SJSA1 (cell line): Measurements from ENCODE around the gene ZNF19. TPM values are rescaled to one million over a fixed set of nuclear protein-coding genes. Genes with fewer than 3 reads are reported as not detected.
A peak's percentile ranks its signal among the peaks of the same experiment; 100 is the strongest.
"Not testable (repeated sequence)": the region's sequence is repeated elsewhere in the genome, so short reads cannot be mapped to it uniquely, and the experiment has no call there.

Experiments
- DNase-seq, 2 experiments: peaks; one replicate each; pipeline ENCODE4 v3.0.0-alpha.2; 2015 to 2020; ENCODE audit warnings: low spot score in 2 of 2, low read depth in 1 of 2
- H3K27ac ChIP-seq: fragments of 250-450 bp; sonication (Bioruptor Pico); 2 replicates; pipeline ENCODE4 v1.5.1; 2020; ENCODE audit warnings: mild to moderate bottlenecking, moderate library complexity
- H3K27me3 ChIP-seq: fragments of 250-450 bp; sonication (Bioruptor Pico); replicated peaks from 2 replicates; pipeline ENCODE4 v1.5.1; 2020; ENCODE audit warnings: mild to moderate bottlenecking, moderate library complexity
- H3K36me3 ChIP-seq: fragments of 250-450 bp; sonication (Bioruptor Pico); 2 replicates; pipeline ENCODE4 v1.5.1; 2020; ENCODE audit warnings: mild to moderate bottlenecking
- H3K4me1 ChIP-seq: fragments of 250-450 bp; sonication (Bioruptor Pico); replicated peaks from 2 replicates; pipeline ENCODE4 v1.6.1; 2021; ENCODE audit warnings: mild to moderate bottlenecking
- H3K4me3 ChIP-seq: fragments of 250-450 bp; sonication (Bioruptor Pico); 2 replicates; pipeline ENCODE4 v1.5.1; 2020; ENCODE audit warnings: mild to moderate bottlenecking
- H3K9me3 ChIP-seq: fragments of 250-450 bp; sonication (Bioruptor Pico); replicated peaks from 2 replicates; pipeline ENCODE4 v1.5.1; 2020; ENCODE audit warnings: mild to moderate bottlenecking
- total RNA-seq: library from RNA; depleted of rRNA; stranded (reverse); fragments of >200 nt; shearing (Covaris generic); gene quantifications from 2 replicates; pipeline ENCODE4 v1.2.3, GENCODE V29; 2014

ZNF19 gene
- total RNA-seq, 1 experiment from 2014 or later, result 0.95 TPM

DNA sequence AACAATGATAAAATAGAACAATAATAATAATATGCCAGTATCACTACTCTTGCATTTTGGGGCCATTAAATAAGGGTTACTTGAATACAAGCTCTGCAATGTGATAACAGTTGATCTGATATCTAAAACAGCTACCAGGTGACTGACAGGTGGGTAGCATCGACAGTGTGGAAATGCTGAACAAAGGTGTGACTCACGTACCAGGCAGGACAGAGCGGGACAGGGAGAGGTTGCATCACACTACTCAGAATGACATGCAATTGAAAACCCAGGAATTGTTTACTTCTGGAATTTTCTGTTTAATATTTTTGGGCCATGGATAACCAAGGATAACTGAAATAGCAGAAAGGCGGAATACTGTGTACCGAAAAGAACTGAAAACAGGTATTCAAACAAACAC is 15.8 kb upstream of the ZNF19 start:
- Histone ChIP-seq H3K36me3 (no peaks in the 10 kb centered on the region), H3K4me1 (no peaks in the 10 kb centered on the region), H3K27ac (no peak overlapping the region), H3K4me3 (no peak overlapping the region), H3K27me3 (peaks cover 5% of the 10 kb centered on the region; the same call in 1 of the 2 replicates), H3K9me3 (no peaks in the 10 kb centered on the region)
- no peak for DNase-seq

DNA sequence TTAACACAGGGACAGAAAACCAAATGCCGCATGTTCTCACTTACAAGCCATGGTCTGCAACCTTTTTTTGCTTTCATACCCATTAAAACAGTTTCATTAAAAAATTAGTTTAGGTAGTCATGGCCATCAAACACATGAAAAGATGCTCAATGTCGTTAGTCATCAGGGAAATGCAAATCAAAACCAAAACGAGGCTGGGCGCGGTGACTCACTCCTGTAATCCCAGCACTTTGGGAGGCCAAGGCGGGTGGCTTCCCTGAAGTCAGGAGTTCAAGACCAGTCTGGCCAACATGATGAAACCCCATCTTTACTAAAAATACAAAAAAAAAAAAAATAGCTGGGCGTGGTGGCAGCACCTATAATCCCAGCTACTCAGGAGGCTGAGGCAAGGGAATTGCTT is 14.9 kb upstream of the ZNF19 start:
- not testable (repeated sequence) for H3K36me3 ChIP-seq, H3K27ac ChIP-seq, H3K27me3 ChIP-seq, H3K9me3 ChIP-seq, H3K4me3 ChIP-seq, H3K4me1 ChIP-seq, DNase-seq

DNA sequence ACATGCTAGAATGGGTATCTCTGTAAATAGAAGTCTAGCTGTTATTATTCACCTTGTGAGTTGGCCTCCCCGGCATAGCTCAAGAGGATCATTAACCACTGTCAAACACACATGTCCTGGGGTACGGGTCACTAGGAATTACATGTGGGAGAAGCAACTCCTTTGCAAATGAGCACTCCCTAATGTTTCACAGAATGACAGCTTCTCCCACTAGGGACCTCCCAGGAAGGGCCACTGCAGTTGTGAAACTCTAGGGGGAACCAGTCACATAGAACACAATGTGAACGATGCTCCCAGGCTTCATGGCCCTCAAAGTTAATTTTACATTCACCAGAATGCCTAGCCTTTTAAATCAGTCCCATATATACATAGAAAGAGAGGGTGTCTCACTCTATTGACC is 12.4 kb upstream of the ZNF19 start:
- Histone ChIP-seq H3K4me3 (no peak overlapping the region), H3K4me1 (no peaks in the 10 kb centered on the region), H3K36me3 (no peaks in the 10 kb centered on the region), H3K27ac (no peak overlapping the region), H3K27me3 (peaks cover 5% of the 10 kb centered on the region; the same call in 1 of the 2 replicates), H3K9me3 (no peaks in the 10 kb centered on the region)
- no peak for DNase-seq

DNA sequence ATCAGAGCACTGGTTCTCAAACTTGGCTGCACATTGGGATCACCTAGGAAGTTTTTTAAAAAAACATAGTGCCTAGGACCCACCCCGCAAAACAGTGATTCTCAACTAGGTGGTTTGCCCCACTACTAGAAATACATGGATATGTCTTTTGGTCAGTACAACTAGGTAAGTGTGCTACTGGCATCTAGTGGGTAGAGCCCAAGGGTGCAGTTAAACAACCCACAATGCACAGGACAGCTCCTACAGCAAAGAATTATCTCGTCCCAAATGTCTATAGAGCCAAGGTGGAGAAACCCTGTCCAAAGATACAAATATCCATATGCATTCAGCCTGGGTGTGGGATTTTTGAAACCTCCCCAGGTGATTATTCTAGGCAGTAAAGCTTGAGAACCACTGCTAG is 11.8 kb upstream of the ZNF19 start:
- DNase-seq, result no peak
- Histone ChIP-seq H3K9me3 (no peaks in the 10 kb centered on the region), H3K27me3 (peaks cover 5% of the 10 kb centered on the region; the same call in 1 of the 2 replicates), H3K27ac (no peak overlapping the region), H3K36me3 (no peaks in the 10 kb centered on the region), H3K4me3 (no peak overlapping the region), H3K4me1 (no peaks in the 10 kb centered on the region)

DNA sequence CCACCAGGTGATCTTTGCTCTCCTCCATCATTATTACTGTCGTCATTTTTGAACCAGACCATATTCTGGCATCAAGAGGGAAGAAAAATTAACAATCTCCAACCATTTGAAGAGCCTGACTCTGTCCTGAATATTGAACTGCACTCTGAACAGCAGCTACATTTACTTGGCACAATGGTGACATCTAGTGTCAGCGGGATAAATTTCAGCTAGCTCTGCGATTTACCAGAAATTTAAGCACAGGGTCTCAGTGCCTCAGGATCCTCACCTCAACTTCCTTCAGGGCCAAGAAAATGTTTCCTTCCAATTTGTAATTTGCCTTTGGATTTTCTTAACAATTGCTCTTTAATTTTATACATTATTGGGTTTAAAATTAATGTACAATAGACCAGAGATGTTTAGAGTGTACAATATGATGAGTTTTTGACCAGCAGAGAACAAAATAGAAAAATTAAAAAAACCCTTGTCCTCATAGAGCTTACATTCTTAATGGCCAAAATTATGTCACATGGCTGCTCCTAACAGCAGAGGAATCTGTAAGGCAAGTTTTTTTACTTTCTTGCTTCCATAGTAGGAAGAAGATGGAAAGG is 10.7 kb upstream of the ZNF19 start:
- DNase-seq, result peak in 1 of 2 experiments; percentile 24
- H3K9me3 ChIP-seq, result no peaks in the 10 kb centered on the region
- H3K4me1 ChIP-seq, result no peaks in the 10 kb centered on the region
- H3K27me3 ChIP-seq, result peaks cover 5% of the 10 kb centered on the region; the same call in 1 of the 2 replicates
- no peak overlapping the region for H3K4me3 ChIP-seq
- no peak overlapping the region for H3K27ac ChIP-seq
- no peaks in the 10 kb centered on the region for H3K36me3 ChIP-seq

DNA sequence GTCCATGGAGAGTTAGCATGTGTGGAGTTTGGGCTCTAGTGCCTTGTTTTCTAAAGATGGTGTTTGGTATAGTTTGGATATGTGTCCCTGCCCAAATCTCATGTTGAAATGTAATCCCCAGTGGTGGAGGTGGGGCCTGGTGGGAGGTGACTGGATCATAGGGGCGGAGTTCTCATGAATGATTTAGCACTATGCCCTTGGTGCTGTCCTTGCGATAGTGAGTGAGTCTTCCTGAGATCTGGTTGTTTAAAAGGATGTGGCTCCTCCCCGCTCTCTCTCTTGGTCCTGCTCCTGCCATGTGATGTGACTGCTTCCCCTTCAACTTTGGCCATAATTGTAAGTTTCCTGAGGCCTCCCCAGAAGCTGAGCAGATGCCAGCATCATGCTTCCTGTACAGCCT is 8.9 kb upstream of the ZNF19 start:
- Histone ChIP-seq H3K27ac (no peak overlapping the region), H3K4me1 (no peaks in the 10 kb centered on the region), H3K4me3 (no peak overlapping the region), H3K36me3 (no peaks in the 10 kb centered on the region), H3K27me3 (peaks cover 5% of the 10 kb centered on the region; the same call in 1 of the 2 replicates), H3K9me3 (no peaks in the 10 kb centered on the region)
- no peak for DNase-seq

DNA sequence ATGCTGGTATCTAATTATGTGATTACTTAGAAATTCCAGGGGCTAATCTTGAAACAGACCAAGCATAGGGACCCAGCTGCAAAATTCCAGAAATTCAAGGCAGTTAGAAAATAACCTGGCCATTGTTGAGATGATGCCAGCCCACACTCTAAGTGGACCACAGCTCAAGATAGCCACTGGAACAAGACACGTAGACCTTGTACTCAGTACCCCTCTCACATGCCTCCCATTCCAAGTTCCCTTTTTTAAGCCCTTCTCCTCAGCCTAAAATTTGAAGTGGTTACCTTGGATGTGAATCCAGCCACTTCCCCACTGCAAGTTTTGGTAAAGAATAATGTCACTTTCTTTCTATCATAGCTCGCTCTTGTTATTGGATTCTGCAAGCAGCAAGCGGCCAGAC is 4.1 kb upstream of the ZNF19 start:
- Histone ChIP-seq H3K27me3 (no peaks in the 10 kb centered on the region; the same call in 1 of the 2 replicates), H3K4me3 (no peak overlapping the region), H3K36me3 (no peaks in the 10 kb centered on the region), H3K9me3 (no peaks in the 10 kb centered on the region), H3K4me1 (no peaks in the 10 kb centered on the region), H3K27ac (no peak overlapping the region)
- no peak for DNase-seq

DNA sequence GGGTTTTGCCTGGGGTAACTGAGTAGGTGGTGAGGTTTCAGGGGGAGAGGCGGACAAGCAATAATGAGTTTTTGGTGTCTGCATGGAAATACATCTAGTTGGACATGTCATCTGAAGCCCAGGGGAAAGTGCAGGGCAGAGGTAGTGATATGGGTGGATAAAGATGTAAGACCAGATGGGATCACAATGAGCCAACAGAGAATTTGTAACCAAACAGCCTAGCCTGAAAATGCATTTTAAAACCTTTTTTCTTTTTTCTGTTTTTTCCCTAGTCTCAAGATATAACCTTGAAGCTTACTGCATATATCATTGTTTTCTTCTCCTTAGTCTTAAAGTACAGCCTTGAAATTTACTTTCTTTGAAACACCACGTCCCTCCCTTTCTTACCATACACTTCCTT is 3.7 kb upstream of the ZNF19 start:
- Histone ChIP-seq H3K27me3 (no peaks in the 10 kb centered on the region; the same call in 1 of the 2 replicates), H3K27ac (no peak overlapping the region), H3K36me3 (no peaks in the 10 kb centered on the region), H3K9me3 (no peaks in the 10 kb centered on the region), H3K4me1 (no peaks in the 10 kb centered on the region), H3K4me3 (no peak overlapping the region)
- no peak for DNase-seq

DNA sequence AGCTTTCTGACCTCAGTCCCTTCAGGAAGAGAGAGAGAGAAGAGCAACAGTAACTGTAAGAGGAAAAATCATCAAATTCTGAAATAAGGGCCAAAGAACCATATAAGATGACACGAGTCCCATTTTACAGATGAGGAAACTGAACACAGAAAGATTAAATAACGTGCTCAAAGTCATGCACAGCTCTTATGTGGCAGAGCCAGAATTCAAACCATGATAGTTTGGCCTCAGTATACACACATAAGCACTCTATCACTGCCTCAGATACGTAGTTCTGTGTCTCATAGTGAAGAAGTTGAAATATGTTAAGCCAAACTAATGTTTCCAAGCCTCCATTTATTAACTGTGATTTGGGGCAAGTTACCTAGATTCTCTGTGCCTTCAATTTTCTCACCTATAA is 1.9 kb upstream of the ZNF19 start:
- H3K9me3 ChIP-seq, result no peaks in the 10 kb centered on the region
- no peak overlapping the region for H3K27ac ChIP-seq
- DNase-seq, result no peak
- H3K36me3 ChIP-seq, result no peaks in the 10 kb centered on the region
- H3K4me3 ChIP-seq, result no peak overlapping the region
- no peaks in the 10 kb centered on the region; the same call in 1 of the 2 replicates for H3K27me3 ChIP-seq
- H3K4me1 ChIP-seq, result no peaks in the 10 kb centered on the region

DNA sequence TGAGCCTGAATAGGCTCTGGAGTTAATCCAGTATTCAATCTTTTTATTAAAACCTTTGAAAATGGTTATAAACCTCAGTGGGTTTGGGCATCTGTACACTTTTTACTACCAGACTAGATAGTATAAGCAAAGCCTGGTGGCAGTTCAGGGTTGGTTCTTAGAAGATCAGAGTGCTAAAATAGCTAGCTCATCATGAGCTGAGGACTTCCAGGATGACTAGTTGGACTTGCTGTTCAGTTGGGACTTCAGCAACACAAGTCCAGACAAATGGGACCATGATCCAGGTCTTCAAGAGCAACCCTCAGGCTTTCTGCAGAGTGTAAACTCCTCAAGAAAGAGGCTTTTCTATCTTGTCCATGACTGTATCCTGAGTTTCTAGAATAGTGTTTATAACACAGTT is 1.2 kb upstream of the ZNF19 start:
- H3K9me3 ChIP-seq, result no peaks in the 10 kb centered on the region
- no peak overlapping the region for H3K27ac ChIP-seq
- H3K4me3 ChIP-seq, result no peak overlapping the region
- H3K36me3 ChIP-seq, result no peaks in the 10 kb centered on the region
- H3K4me1 ChIP-seq, result no peaks in the 10 kb centered on the region
- H3K27me3 ChIP-seq, result no peaks in the 10 kb centered on the region; the same call in 1 of the 2 replicates
- DNase-seq, result no peak

DNA sequence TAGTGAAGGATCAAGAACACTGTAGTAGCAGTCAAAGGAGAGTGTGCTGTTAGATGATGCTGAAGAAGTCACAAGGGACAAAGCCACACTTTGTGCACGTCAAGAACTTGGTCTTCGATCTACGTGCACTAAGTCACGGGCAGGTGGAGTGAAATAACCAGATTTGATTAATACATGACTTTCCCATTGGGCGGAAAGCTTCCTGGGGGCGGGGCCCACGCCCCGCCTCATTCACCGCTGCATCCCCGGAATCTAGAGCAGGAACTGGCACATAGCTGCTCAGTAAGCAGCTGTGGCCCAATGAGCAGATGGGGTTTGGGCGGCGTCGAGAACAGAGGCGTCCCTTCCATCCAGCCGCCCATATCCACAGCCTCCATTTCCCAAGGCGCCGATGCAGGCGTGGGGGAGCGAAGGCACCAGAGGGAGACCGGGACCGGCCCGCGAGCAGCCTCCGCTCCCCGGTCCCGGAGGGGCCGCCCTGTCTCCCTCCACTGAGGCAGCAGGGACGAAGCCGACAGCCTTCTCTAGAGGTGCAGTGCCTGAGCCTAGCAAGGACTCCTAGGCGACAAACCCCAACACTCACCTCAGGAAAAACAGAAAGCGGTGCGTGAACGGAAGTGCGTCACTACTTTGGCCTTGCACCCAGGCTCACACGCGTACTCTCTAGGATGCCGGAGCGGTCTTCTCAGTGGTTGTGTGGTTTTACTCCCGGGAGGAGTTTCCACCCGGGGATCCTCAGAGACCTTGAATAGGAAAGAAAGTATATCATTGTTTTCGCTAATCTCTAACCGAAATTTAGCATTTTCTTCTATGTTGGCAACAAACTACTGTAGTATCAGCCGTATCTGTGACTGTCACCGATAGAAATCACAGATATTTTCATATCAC is 4.9 kb downstream of the ZNF19 start:
- Histone ChIP-seq H3K4me1 (peaks cover 13% of the 10 kb centered on the region), H3K36me3 (peaks cover 3% of the 10 kb centered on the region), H3K27me3 (no peaks in the 10 kb centered on the region), H3K4me3 (peak overlapping the region; percentile 92), H3K27ac (peak overlapping the region; percentile 98), H3K9me3 (peaks cover 4% of the 10 kb centered on the region; the same call in 1 of the 2 replicates)
- DNase-seq, result peak; percentile 85 to 90

DNA sequence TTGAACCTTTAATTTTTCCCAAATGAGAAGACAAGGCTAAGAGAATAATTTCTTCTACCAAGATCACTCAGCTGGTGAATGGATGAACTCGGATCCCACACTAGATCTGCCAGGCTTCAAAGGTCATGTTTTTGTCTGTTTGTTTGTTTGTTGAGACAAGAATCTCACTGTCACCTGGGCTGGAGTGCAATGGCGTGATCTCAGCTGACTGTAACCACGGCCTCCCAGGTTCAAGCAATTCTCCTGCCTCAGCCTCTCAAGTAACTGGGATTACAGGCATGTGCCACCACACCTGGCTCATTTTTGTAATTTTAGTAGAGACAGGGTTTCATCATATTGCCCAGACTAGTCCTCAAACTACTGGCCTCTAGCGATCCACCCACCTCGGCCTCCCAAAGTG is 6.6 kb downstream of the ZNF19 start:
- no peak overlapping the region for H3K4me3 ChIP-seq
- H3K27ac ChIP-seq, result no peak overlapping the region
- peaks cover 13% of the 10 kb centered on the region for H3K4me1 ChIP-seq
- H3K27me3 ChIP-seq, result no peaks in the 10 kb centered on the region
- peaks cover 4% of the 10 kb centered on the region; the same call in 1 of the 2 replicates for H3K9me3 ChIP-seq
- H3K36me3 ChIP-seq, result peaks cover 6% of the 10 kb centered on the region
- DNase-seq, result no peak

DNA sequence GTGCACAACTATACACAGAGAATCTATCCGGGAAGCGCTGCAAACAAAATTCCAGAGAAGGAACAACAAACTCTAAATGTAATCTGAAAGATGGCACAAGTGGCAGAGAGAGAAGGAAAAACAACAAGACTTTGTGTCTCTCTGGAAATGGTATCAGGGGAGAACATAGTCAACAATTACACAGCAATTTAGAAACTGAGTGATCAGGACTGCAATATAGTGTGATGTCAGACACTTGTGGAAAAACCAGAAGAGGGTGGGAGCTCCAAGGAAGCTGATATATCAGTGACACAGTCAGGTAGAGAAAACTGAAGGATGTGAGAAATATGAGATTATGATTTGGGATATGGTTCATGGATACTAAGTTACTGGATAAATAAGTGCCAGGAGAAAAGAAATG is 8.2 kb downstream of the ZNF19 start:
- peaks cover 13% of the 10 kb centered on the region for H3K4me1 ChIP-seq
- no peak overlapping the region for H3K4me3 ChIP-seq
- DNase-seq, result no peak
- H3K36me3 ChIP-seq, result peaks cover 20% of the 10 kb centered on the region
- H3K27ac ChIP-seq, result no peak overlapping the region
- peaks cover 7% of the 10 kb centered on the region; the same call in 1 of the 2 replicates for H3K9me3 ChIP-seq
- no peaks in the 10 kb centered on the region for H3K27me3 ChIP-seq

DNA sequence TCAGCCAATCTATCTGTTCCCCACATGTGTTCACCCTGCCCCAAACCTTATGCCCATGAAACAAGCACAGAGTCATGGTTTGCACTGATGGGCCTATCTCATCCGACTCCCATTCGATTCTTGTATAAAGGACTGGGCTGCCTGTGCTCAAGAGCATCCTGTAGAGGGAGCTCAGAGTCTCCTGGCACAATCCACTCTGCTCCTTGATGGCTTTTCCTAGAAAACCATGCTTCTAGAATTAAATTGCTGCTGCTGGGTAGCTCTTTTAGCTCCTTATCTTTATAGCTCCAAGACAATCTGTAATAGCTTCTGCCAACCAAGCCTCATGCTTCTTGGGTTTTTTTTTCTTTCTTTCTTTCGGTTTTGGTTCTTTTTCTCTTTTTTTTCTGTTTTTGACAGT is 9.7 kb downstream of the ZNF19 start:
- Histone ChIP-seq H3K27ac (no peak overlapping the region), H3K36me3 (peaks cover 27% of the 10 kb centered on the region), H3K4me3 (no peak overlapping the region), H3K4me1 (peaks cover 23% of the 10 kb centered on the region), H3K9me3 (peaks cover 10% of the 10 kb centered on the region; the same call in 1 of the 2 replicates), H3K27me3 (no peaks in the 10 kb centered on the region)
- no peak for DNase-seq
